Measurements from ENCODE around the gene CXCL16. TPM values are rescaled to one million over a fixed set of nuclear protein-coding genes. Genes with fewer than 3 reads are reported as not detected.
A peak's percentile ranks its signal among the peaks of the same experiment; 100 is the strongest.
"Not testable (repeated sequence)": the region's sequence is repeated elsewhere in the genome, so short reads cannot be mapped to it uniquely, and the experiment has no call there.

Gene CXCL16
- total and polyA plus RNA-seq, 2 donors, result 3.3 to 32.9 TPM

DNA sequence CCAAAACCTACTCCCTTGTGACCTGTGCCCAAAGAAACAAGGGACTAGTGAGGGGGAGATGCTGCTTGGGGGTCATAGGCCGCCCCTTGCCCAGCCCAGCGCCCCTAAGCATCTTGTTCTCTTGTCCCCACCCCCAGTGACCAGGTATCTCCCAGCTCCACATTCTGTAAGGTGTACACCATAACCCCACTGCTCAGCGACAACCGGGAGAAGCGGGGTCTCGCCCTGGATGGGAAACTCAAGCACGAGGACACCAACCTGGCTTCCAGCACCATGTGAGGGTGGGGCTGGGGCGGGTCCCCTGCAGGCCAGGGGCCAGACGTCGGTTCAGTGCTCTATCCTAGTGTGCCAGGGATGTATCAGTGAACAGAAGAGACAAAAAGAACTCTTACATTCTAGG is 20.6 kb downstream of the CXCL16 start:
- Histone ChIP-seq H3K27me3 (ENCODE audit: control insufficient read depth in 2 of 2, insufficient read depth in 1 of 2, low read length in 1 of 2) (no peaks in the 10 kb centered on the region), H3K4me3 (ENCODE audit: low read length in 2 of 2) (no peak overlapping the region), H3K9me3 (ENCODE audit: control insufficient read depth in 2 of 2, insufficient read depth in 1 of 2, low read length in 1 of 2) (no peaks in the 10 kb centered on the region), H3K36me3 (ENCODE audit: control insufficient read depth in 2 of 2, insufficient read depth in 2 of 2, low read length in 1 of 2) (peaks cover 47 to 55% of the 10 kb centered on the region in 2 donors), H3K27ac (ENCODE audit: low read depth in 1 of 2, low read length in 1 of 2) (no peak overlapping the region), H3K4me1 (ENCODE audit: control insufficient read depth in 2 of 2, insufficient read depth in 2 of 2, low read length in 2 of 2) (peaks cover 11 to 24% of the 10 kb centered on the region in 2 donors)
- WGBS, result 93% methylated on average over 10 of the region's 10 CpGs
- DNase-seq (ENCODE audit: low read depth in 6 of 9, low spot score in 9 of 9), result no peak

DNA sequence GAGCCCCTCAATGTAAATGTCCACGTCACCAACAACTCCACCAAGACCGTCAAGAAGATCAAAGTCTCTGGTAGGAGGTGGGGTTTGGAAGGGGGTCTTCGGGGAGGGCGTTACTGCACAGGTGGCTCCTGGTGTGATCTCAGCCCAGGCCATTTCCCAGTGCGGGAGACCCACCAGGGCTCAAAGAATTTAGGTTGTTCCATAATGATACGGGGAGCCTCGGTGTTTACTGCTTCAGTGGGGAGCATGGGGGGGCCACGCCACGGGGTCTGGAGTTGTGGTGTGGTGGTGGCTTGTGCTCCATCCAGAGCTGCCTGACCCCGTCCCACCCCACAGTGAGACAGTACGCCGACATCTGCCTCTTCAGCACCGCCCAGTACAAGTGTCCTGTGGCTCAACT is 21.5 kb downstream of the CXCL16 start:
- 98% methylated on average over 13 of the region's 13 CpGs for WGBS
- H3K27me3 ChIP-seq (ENCODE audit: control insufficient read depth in 2 of 2, insufficient read depth in 1 of 2, low read length in 1 of 2), result no peaks in the 10 kb centered on the region
- peaks cover 13 to 29% of the 10 kb centered on the region in 2 donors for H3K4me1 ChIP-seq (ENCODE audit: control insufficient read depth in 2 of 2, insufficient read depth in 2 of 2, low read length in 2 of 2)
- H3K27ac ChIP-seq (ENCODE audit: low read depth in 1 of 2, low read length in 1 of 2), result no peak overlapping the region
- peaks cover 47 to 55% of the 10 kb centered on the region in 2 donors for H3K36me3 ChIP-seq (ENCODE audit: control insufficient read depth in 2 of 2, insufficient read depth in 2 of 2, low read length in 1 of 2)
- no peaks in the 10 kb centered on the region for H3K9me3 ChIP-seq (ENCODE audit: control insufficient read depth in 2 of 2, insufficient read depth in 1 of 2, low read length in 1 of 2)
- no peak for DNase-seq (ENCODE audit: low read depth in 6 of 9, low spot score in 9 of 9)
- H3K4me3 ChIP-seq (ENCODE audit: low read length in 2 of 2), result no peak overlapping the region

DNA sequence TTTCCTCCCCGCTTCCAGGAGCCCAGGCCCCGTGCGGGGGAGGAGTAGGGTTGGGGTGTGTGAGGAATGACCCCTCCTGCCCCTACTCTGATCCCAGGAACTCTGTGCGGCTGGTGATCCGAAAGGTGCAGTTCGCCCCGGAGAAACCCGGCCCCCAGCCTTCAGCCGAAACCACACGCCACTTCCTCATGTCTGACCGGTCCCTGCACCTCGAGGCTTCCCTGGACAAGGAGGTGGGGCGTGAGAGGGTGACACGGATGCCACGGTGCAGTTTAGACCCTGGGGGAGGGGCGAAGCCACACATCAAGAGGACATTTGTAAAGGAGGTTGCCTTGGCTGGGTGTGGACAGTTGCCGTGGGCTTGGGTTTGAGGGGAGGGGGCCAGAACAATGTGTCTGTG is 21.9 kb downstream of the CXCL16 start:
- no peak for DNase-seq (ENCODE audit: low read depth in 6 of 9, low spot score in 9 of 9)
- Histone ChIP-seq H3K27me3 (ENCODE audit: control insufficient read depth in 2 of 2, insufficient read depth in 1 of 2, low read length in 1 of 2) (no peaks in the 10 kb centered on the region), H3K36me3 (ENCODE audit: control insufficient read depth in 2 of 2, insufficient read depth in 2 of 2, low read length in 1 of 2) (peaks cover 47 to 55% of the 10 kb centered on the region in 2 donors), H3K4me3 (ENCODE audit: low read length in 2 of 2) (no peak overlapping the region), H3K9me3 (ENCODE audit: control insufficient read depth in 2 of 2, insufficient read depth in 1 of 2, low read length in 1 of 2) (no peaks in the 10 kb centered on the region), H3K27ac (ENCODE audit: low read depth in 1 of 2, low read length in 1 of 2) (no peak overlapping the region), H3K4me1 (ENCODE audit: control insufficient read depth in 2 of 2, insufficient read depth in 2 of 2, low read length in 2 of 2) (peaks cover 13 to 29% of the 10 kb centered on the region in 2 donors)
- 95% methylated on average over 17 of the region's 17 CpGs for WGBS

DNA sequence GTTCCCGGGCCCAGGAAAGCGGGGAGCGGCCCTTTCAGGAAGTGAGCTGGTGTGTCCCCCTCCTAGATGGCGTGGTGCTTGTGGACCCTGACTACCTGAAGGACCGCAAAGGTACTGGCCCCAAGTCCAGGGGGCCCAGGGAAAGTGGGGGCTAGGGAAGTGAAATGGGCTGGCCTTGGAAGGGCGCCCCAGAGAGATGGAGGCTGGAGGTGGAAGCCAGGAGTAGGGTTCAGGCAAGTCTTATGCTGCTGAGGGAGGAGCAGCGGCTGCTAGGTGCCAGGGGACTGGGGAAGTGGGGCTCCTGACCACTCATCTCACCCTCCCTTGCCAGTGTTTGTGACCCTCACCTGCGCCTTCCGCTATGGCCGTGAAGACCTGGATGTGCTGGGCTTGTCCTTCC is 23.6 kb downstream of the CXCL16 start:
- H3K4me1 ChIP-seq (ENCODE audit: control insufficient read depth in 2 of 2, insufficient read depth in 2 of 2, low read length in 2 of 2), result peaks cover 26 to 46% of the 10 kb centered on the region in 2 donors
- peaks cover 49 to 50% of the 10 kb centered on the region in 2 donors for H3K36me3 ChIP-seq (ENCODE audit: control insufficient read depth in 2 of 2, insufficient read depth in 2 of 2, low read length in 1 of 2)
- no peaks in the 10 kb centered on the region for H3K27me3 ChIP-seq (ENCODE audit: control insufficient read depth in 2 of 2, insufficient read depth in 1 of 2, low read length in 1 of 2)
- DNase-seq (ENCODE audit: low read depth in 6 of 9, low spot score in 9 of 9), result no peak
- 98% methylated on average over 10 of the region's 10 CpGs for WGBS
- H3K27ac ChIP-seq (ENCODE audit: low read depth in 1 of 2, low read length in 1 of 2), result no peak overlapping the region
- no peak overlapping the region for H3K4me3 ChIP-seq (ENCODE audit: low read length in 2 of 2)
- H3K9me3 ChIP-seq (ENCODE audit: control insufficient read depth in 2 of 2, insufficient read depth in 1 of 2, low read length in 1 of 2), result no peaks in the 10 kb centered on the region

DNA sequence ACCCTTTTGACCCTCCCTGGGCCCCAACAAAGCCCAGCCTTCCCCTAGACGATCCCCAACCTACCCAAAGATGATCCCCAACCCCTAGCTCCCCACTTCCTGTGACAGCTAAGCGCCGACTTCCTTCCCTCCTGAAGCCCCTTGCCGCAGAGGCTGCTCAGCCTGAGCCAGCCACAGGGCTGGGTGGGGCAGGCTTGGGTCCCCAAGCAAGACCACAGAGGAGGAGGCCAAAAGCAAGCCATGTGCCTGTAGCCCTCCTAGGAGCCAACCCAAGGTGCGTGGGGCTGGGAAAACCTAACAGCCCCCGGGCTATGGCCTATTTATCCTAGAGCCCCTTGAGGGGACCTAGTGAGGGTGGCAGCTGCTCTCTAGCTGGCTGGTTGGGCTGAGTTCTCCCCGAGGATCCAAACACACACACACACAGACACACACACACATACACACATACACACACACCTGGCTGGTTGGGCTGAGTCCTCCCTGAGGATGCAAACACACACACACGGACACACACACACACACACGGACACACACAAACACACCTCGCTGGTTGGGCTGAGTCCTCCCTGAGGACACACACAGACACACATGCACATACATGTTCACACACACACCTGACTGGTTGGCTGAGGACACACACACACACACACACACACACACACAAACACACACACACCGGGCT is 24.5 kb downstream of the CXCL16 start:
- 32% methylated on average over 11 of the region's 11 CpGs for WGBS
- peaks cover 26 to 49% of the 10 kb centered on the region in 2 donors for H3K4me1 ChIP-seq (ENCODE audit: control insufficient read depth in 2 of 2, insufficient read depth in 2 of 2, low read length in 2 of 2)
- DNase-seq (ENCODE audit: low read depth in 6 of 9, low spot score in 9 of 9), result peak in 5 of 9 donors; percentile 41 to 83 (median 49)
- peak overlapping the region; percentile 81 to 89 for H3K27ac ChIP-seq (ENCODE audit: low read depth in 1 of 2, low read length in 1 of 2)
- H3K36me3 ChIP-seq (ENCODE audit: control insufficient read depth in 2 of 2, insufficient read depth in 2 of 2, low read length in 1 of 2), result peaks cover 41 to 45% of the 10 kb centered on the region in 2 donors
- peak overlapping the region; percentile 7 to 35 for H3K4me3 ChIP-seq (ENCODE audit: low read length in 2 of 2)
- no peaks in the 10 kb centered on the region for H3K27me3 ChIP-seq (ENCODE audit: control insufficient read depth in 2 of 2, insufficient read depth in 1 of 2, low read length in 1 of 2)
- no peaks in the 10 kb centered on the region for H3K9me3 ChIP-seq (ENCODE audit: control insufficient read depth in 2 of 2, insufficient read depth in 1 of 2, low read length in 1 of 2)

DNA sequence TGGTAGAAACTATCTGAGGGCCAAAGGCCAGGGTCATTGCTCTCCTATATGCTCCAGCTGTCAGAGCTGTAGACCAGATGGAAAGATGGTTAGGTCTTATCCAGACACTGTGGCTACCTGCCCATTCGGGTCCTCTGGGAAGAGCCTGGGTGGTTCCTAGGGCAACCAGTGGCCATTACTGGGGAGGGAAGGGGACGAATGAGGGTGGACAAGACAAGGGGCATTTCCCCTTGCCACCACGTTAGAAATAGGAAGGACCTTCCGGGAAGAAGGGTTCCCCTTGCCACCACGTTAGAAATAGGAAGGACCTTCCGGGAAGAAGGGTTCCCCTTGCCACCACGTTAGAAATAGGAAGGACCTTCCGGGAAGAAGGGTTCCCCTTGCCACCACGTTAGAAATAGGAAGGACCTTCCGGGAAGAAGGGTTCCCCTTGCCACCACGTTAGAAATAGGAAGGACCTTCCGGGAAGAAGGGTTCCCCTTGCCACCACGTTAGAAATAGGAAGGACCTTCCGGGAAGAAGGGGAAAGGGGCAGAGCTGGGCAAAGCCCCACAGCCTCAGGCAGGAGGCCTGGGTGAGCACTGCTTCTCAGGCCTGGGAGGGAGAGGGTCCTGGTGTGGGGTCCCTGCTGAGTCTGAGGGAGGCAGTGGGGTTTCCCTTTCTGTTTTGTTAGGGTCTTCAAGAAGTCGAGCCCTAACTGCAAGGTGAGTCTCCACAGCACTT is 25.2 kb downstream of the CXCL16 start:
- Histone ChIP-seq H3K4me1 (ENCODE audit: control insufficient read depth in 2 of 2, insufficient read depth in 2 of 2, low read length in 2 of 2) (peaks cover 29 to 53% of the 10 kb centered on the region in 2 donors), H3K4me3 (ENCODE audit: low read length in 2 of 2) (peak overlapping the region; percentile 7 to 35), H3K27ac (ENCODE audit: low read depth in 1 of 2, low read length in 1 of 2) (peak overlapping the region; percentile 81 to 89), H3K36me3 (ENCODE audit: control insufficient read depth in 2 of 2, insufficient read depth in 2 of 2, low read length in 1 of 2) (peaks cover 34 to 39% of the 10 kb centered on the region in 2 donors)
- 52% methylated on average over 10 of the region's 15 CpGs for WGBS
- DNase-seq (ENCODE audit: low read depth in 6 of 9, low spot score in 9 of 9); H3K9me3 ChIP-seq (ENCODE audit: control insufficient read depth in 2 of 2, insufficient read depth in 1 of 2, low read length in 1 of 2); H3K27me3 ChIP-seq (ENCODE audit: control insufficient read depth in 2 of 2, insufficient read depth in 1 of 2, low read length in 1 of 2): not testable (repeated sequence)

DNA sequence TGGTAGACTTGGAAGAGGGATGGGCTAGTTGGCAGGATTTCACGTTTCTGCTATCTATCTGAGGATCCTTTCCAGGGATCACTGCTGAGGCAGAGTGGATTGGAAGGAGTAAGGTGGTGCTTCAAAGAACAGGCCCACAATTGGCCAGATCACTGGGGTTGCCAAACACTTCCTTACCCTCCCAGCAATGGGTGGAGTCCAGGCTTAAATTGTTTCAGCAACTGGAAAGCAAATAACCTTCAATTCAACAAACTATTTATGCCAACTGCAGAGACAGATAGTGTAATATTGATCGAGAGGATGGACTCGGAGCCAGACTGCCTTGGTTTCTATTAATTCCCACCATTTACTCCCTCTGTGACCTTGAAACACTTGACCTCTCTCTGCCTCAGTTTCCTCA is 27.2 kb downstream of the CXCL16 start:
- H3K27me3 ChIP-seq (ENCODE audit: control insufficient read depth in 2 of 2, insufficient read depth in 1 of 2, low read length in 1 of 2), result no peaks in the 10 kb centered on the region
- H3K36me3 ChIP-seq (ENCODE audit: control insufficient read depth in 2 of 2, insufficient read depth in 2 of 2, low read length in 1 of 2), result peaks cover 17 to 20% of the 10 kb centered on the region in 2 donors
- no peak overlapping the region for H3K4me3 ChIP-seq (ENCODE audit: low read length in 2 of 2)
- no peak overlapping the region for H3K27ac ChIP-seq (ENCODE audit: low read depth in 1 of 2, low read length in 1 of 2)
- 95% methylated on average over 3 of the region's 3 CpGs for WGBS
- no peak for DNase-seq (ENCODE audit: low read depth in 6 of 9, low spot score in 9 of 9)
- peaks cover 0 to 9% of the 10 kb centered on the region in 2 donors for H3K9me3 ChIP-seq (ENCODE audit: control insufficient read depth in 2 of 2, insufficient read depth in 1 of 2, low read length in 1 of 2)
- H3K4me1 ChIP-seq (ENCODE audit: control insufficient read depth in 2 of 2, insufficient read depth in 2 of 2, low read length in 2 of 2), result peaks cover 29 to 53% of the 10 kb centered on the region in 2 donors

DNA sequence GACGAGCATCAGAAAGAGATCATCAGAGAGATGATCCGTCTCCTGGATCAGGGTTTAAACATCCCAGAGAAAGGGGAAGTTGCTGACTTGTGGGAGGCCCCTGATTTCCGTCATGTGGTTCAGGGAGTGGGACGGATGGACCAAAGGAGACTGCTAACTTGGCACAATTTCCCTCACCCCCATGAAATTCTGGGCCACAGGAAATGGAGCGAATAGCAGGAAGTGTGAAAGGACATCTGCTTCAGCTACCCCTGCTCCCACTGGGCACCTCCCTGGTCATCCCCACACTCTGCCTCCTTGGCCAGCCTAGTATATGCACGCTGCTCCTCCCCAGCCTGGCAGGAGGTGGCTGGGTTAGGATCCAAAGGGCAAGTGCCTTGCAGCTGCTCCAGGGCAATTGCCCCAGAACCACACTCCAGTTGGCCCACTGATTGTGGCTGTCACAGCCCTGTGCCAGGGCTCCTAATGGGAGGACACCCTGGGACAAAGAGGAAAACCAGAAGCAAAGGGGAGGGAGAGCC is 28.0 kb downstream of the CXCL16 start:
- Histone ChIP-seq H3K4me3 (ENCODE audit: low read length in 2 of 2) (peak overlapping the region; percentile 85 to 87), H3K27me3 (ENCODE audit: control insufficient read depth in 2 of 2, insufficient read depth in 1 of 2, low read length in 1 of 2) (no peaks in the 10 kb centered on the region), H3K27ac (ENCODE audit: low read depth in 1 of 2, low read length in 1 of 2) (peak overlapping the region; percentile 75 to 86), H3K4me1 (ENCODE audit: control insufficient read depth in 2 of 2, insufficient read depth in 2 of 2, low read length in 2 of 2) (peaks cover 29 to 48% of the 10 kb centered on the region in 2 donors), H3K36me3 (ENCODE audit: control insufficient read depth in 2 of 2, insufficient read depth in 2 of 2, low read length in 1 of 2) (peaks cover 9 to 12% of the 10 kb centered on the region in 2 donors), H3K9me3 (ENCODE audit: control insufficient read depth in 2 of 2, insufficient read depth in 1 of 2, low read length in 1 of 2) (peaks cover 0 to 9% of the 10 kb centered on the region in 2 donors)
- 17% methylated on average over 6 of the region's 6 CpGs for WGBS
- no peak for DNase-seq (ENCODE audit: low read depth in 6 of 9, low spot score in 9 of 9)
